Parathyroid adenoma (tissue), 2 donors: ENCODE data around the gene CHML.

Experiments used
- H2AFZ ChIP-seq: fragments of 300-600 bp; sonication (generic); one replicate; pipeline ENCODE4 v1.7.0; 2017; ENCODE audit warnings: antibody characterized with exemption, mild to moderate bottlenecking
- H3K27ac ChIP-seq: fragments of 300-600 bp; sonication (generic); one replicate; pipeline ENCODE4 v1.7.0; 2017
- H3K27me3 ChIP-seq: fragments of 300-600 bp; sonication (generic); one replicate; pipeline ENCODE4 v1.7.0; 2017; ENCODE audit warnings: low read length; ENCODE audit not compliant: control insufficient read depth, insufficient read depth
- H3K36me3 ChIP-seq: fragments of 300-600 bp; sonication (generic); one replicate; pipeline ENCODE4 v1.7.0; 2017; ENCODE audit warnings: low read length; ENCODE audit not compliant: control insufficient read depth, insufficient read depth
- H3K4me1 ChIP-seq: fragments of 300-600 bp; sonication (generic); one replicate; pipeline ENCODE4 v1.7.0; 2017; ENCODE audit warnings: control low read depth
- H3K4me2 ChIP-seq: fragments of 300-600 bp; sonication (generic); one replicate; pipeline ENCODE4 v1.7.0; 2017; ENCODE audit warnings: low read length
- H3K4me3 ChIP-seq: fragments of 300-600 bp; sonication (generic); one replicate; pipeline ENCODE4 v1.7.0; 2017; ENCODE audit warnings: low read depth, low read length
- H3K79me2 ChIP-seq: fragments of 300-600 bp; sonication (generic); one replicate; pipeline ENCODE4 v1.7.0; 2017; ENCODE audit warnings: control low read depth
- H3K9ac ChIP-seq: fragments of 300-600 bp; sonication (generic); one replicate; pipeline ENCODE4 v1.7.0; 2017; ENCODE audit warnings: mild to moderate bottlenecking
- H3K9me3 ChIP-seq: fragments of 300-600 bp; sonication (generic); one replicate; pipeline ENCODE4 v1.7.0; 2017; ENCODE audit warnings: low read length; ENCODE audit not compliant: control insufficient read depth
- TF ChIP-seq, protein P1 (sequence below): fragments of 300-600 bp; sonication (generic); IDR thresholded peaks from one replicate; pipeline ENCODE4 v1.7.0; 2017; ENCODE audit warnings: antibody characterized with exemption, mild to moderate bottlenecking
- donor health status: primary hyperparathyroidism.

Gene CHML

DNA sequence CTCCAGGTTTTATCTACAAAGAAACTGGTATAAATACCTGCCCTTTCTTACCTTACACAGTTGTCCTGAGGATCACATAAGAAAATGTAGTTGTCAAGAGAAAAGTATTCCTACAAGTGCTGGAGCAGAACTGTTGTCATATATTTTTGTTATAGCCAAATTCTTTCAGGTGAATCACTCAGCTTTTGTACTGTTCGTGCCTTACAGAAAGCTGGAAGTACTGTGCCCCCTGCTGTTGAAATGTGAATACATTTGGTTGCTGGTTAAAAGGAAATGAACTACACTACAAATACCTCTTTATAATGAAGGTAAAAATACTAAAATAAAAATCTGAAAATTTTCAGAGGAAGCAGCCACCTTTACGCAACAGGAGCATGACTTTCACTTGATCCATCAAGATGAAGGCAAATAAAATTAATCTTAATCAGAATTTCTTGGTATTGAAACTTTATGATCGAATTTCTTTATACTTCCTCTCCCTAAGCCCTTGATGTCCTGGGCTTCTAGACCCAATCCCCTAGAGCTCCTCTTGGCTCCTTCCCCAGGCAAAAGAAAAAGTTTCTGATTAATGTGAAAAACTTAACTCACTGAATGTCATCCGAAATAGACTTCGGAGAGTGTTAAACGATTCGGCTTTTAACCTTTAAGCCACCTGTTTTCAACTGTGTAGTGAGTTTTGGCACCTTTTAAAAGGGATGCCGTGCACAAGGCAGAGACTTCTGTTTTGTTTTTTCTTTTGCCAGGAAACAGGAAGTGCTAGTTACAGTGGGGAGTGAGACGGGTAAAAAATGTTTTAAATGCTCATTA, 12.5 kb downstream of the CHML start:
- H3K27ac ChIP-seq, result no peak overlapping the region
- H3K79me2 ChIP-seq, result no peaks in the 10 kb centered on the region
- no peaks in the 10 kb centered on the region for H3K4me1 ChIP-seq
- H3K36me3 ChIP-seq, result no peaks in the 10 kb centered on the region
- no peak overlapping the region for H3K9ac ChIP-seq
- TF ChIP-seq, protein P1, sequence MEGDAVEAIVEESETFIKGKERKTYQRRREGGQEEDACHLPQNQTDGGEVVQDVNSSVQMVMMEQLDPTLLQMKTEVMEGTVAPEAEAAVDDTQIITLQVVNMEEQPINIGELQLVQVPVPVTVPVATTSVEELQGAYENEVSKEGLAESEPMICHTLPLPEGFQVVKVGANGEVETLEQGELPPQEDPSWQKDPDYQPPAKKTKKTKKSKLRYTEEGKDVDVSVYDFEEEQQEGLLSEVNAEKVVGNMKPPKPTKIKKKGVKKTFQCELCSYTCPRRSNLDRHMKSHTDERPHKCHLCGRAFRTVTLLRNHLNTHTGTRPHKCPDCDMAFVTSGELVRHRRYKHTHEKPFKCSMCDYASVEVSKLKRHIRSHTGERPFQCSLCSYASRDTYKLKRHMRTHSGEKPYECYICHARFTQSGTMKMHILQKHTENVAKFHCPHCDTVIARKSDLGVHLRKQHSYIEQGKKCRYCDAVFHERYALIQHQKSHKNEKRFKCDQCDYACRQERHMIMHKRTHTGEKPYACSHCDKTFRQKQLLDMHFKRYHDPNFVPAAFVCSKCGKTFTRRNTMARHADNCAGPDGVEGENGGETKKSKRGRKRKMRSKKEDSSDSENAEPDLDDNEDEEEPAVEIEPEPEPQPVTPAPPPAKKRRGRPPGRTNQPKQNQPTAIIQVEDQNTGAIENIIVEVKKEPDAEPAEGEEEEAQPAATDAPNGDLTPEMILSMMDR, result peak; percentile 9
- no peak overlapping the region for H2AFZ ChIP-seq
- no peaks in the 10 kb centered on the region for H3K9me3 ChIP-seq
- H3K4me2 ChIP-seq, result no peak overlapping the region
- H3K4me3 ChIP-seq, result no peak overlapping the region
- no peaks in the 10 kb centered on the region for H3K27me3 ChIP-seq

DNA sequence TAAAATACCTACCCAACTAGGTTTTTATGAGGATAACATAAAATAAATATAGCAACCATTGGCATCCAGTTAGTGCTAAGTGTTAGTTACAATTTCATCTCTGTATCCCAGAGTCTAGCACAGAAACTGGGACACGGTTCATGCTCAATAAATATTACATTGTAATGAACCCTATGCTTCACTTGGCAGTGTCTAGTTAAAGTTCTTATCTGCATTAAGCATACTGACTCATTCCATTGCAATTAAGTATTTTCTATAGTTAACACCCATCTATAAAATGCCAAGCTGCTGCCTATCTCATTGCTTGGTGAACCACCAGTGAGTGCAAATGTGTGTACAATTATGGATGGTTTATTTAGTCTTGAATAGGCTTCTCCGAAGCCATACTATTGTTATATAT, 15.2 kb downstream of the CHML start:
- Histone ChIP-seq H2AFZ (no peak overlapping the region), H3K27me3 (no peaks in the 10 kb centered on the region), H3K36me3 (no peaks in the 10 kb centered on the region), H3K79me2 (no peaks in the 10 kb centered on the region), H3K27ac (no peak overlapping the region), H3K4me2 (no peak overlapping the region), H3K9ac (no peak overlapping the region), H3K9me3 (no peaks in the 10 kb centered on the region), H3K4me3 (no peak overlapping the region), H3K4me1 (no peaks in the 10 kb centered on the region)
- TF ChIP-seq, protein P1, result no peak

DNA sequence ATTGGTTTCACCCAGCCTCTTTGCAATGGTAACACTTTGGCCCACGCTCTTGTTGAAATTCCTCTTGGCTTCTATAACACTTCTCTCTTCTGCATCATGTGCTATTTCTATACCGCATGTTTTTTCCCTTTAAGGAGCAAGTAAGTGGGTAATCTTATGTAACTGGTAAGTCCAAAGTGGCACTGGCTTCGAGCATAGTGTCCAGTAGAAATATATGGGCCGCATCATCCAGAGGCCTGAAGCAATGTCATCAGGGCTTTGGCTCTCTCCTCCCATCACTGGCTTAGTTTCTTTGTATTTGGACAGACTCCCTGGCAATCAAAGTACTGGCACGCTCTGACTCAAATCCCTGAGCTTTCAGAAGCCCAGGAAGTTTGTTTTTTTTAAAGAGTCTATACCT, 17.5 kb downstream of the CHML start:
- H3K9me3 ChIP-seq, result no peaks in the 10 kb centered on the region
- H3K4me3 ChIP-seq, result no peak overlapping the region
- no peaks in the 10 kb centered on the region for H3K79me2 ChIP-seq
- H2AFZ ChIP-seq, result no peak overlapping the region
- no peak overlapping the region for H3K27ac ChIP-seq
- no peaks in the 10 kb centered on the region for H3K36me3 ChIP-seq
- H3K9ac ChIP-seq, result no peak overlapping the region
- H3K27me3 ChIP-seq, result no peaks in the 10 kb centered on the region
- TF ChIP-seq, protein P1, result no peak
- H3K4me1 ChIP-seq, result no peaks in the 10 kb centered on the region
- H3K4me2 ChIP-seq, result no peak overlapping the region

DNA sequence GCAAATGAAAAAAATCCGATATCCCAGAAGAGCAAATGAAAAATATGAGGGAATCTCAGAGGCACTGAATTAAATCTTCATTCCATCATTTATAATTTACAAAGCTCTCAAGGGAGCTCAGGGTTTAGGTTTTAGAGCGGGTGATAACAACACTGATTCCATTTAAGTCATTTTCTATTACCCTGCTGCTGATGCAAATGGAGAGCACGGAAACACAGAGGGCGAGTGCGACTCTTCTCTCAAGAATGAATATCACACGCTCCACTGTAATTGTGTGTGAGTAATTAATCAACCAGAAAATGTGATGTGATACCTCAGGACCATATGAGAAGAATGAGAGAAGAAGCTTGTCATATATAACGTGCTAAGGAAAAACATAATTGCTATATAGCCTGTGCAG, 22.7 kb downstream of the CHML start:
- no peak overlapping the region for H2AFZ ChIP-seq
- H3K27ac ChIP-seq, result no peak overlapping the region
- H3K4me3 ChIP-seq, result no peak overlapping the region
- H3K36me3 ChIP-seq, result no peaks in the 10 kb centered on the region
- H3K9me3 ChIP-seq, result no peaks in the 10 kb centered on the region
- H3K4me2 ChIP-seq, result no peak overlapping the region
- no peak overlapping the region for H3K9ac ChIP-seq
- TF ChIP-seq, protein P1, result no peak
- no peaks in the 10 kb centered on the region for H3K27me3 ChIP-seq
- no peaks in the 10 kb centered on the region for H3K4me1 ChIP-seq
- H3K79me2 ChIP-seq, result no peaks in the 10 kb centered on the region
